A549 (cell line): ENCODE results near the gene PCYT1A. TPM values are rescaled to one million over a fixed set of nuclear protein-coding genes. Genes with fewer than 3 reads are reported as not detected.

Experiments used
- ATAC-seq, 2 experiments: fragments of 200-7000 bp in 1 of 2; fragments of >200 bp in 1 of 2; cut with Nextera tagmentation in 1 of 2; cut with Tn5 transposase in 1 of 2; 3 replicates each; pipeline versions ENCODE4 v1.8.0 to v1.9.1; 2018 to 2020; ENCODE audit warnings: mild to moderate bottlenecking in 1 of 2, moderate library complexity in 1 of 2
- CTCF ChIA-PET: fragments of 300-600 bp; sonication (Branson Sonifier 250); formaldehyde crosslinking; extraction: SDS; loops from one replicate; lab custom pipeline; 2021; ENCODE audit warnings: antibody characterized with exemption, inconsistent platforms; lab: Yijun Ruan, JAX
- POLR2A ChIA-PET: fragments of 350-600 bp; formaldehyde crosslinking; extraction: SDS; loops from one replicate; lab custom pipeline; 2021; ENCODE audit warnings: antibody characterized with exemption, inconsistent platforms; lab: Yijun Ruan, JAX
- DNase-seq, 2 experiments: peaks; one replicate each; pipeline versions ENCODE4 v3.0.0 to v3.0.0-alpha.2; 2011 to 2016; ENCODE audit warnings: low read depth in 1 of 2, low spot score in 1 of 2
- FAIRE-seq: peaks from 2 replicates; lab custom pipeline; 2011; peaks lifted over from hg19 to GRCh38; lab: Jason Lieb, UNC
- H3K27ac ChIP-seq, 2 experiments: fragments of >200 bp; sonication (Bioruptor Twin); formaldehyde crosslinking; 3 replicates each; pipeline ENCODE4 v1.5.1; 2016 to 2017
- H3K4me1 ChIP-seq: fragments of >200 bp; sonication (Bioruptor Twin); formaldehyde crosslinking; 3 replicates; pipeline ENCODE4 v1.6.1; 2016
- H3K4me2 ChIP-seq: fragments of >200 bp; sonication (Bioruptor Twin); formaldehyde crosslinking; 3 replicates; pipeline ENCODE4 v1.6.1; 2016
- H3K4me3 ChIP-seq: fragments of >200 bp; sonication (Bioruptor Twin); formaldehyde crosslinking; 3 replicates; pipeline ENCODE4 v1.5.1; 2016
- H3K9me3 ChIP-seq: fragments of >200 bp; sonication (Bioruptor Twin); formaldehyde crosslinking; 3 replicates; pipeline ENCODE4 v1.6.1; 2016
- CEBPB ChIP-seq, 2 experiments: fragments of >200 bp in 1 of 2; sonication (Bioruptor Twin) in 1 of 2; formaldehyde crosslinking in 1 of 2; IDR thresholded peaks; 2 replicates each; pipeline ENCODE4 v1.6.1; 2012 to 2016
- CHD2 ChIP-seq: fragments of 150-350 bp; IDR thresholded peaks from 2 replicates; pipeline ENCODE4 v1.6.1; 2014; ENCODE audit warnings: low read length; ENCODE audit not compliant: partially characterized antibody
- EP300 ChIP-seq, 2 experiments: fragments of >200 bp; sonication (Bioruptor Twin); formaldehyde crosslinking; IDR thresholded peaks; 2 replicates in 1 of 2; 3 replicates in 1 of 2; pipeline ENCODE4 v1.6.1; 2016 to 2017
- FOXS1 ChIP-seq: fragments of 250-450 bp; sonication (Bioruptor Pico); IDR thresholded peaks from 2 replicates; pipeline ENCODE4 v1.5.0; 2020; ENCODE audit warnings: mild to moderate bottlenecking, moderate library complexity
- GATA3 ChIP-seq: IDR thresholded peaks from 2 replicates; pipeline ENCODE4 v1.6.1; 2012; ENCODE audit warnings: borderline replicate concordance
- HDAC2 ChIP-seq: fragments of 200-600 bp; sonication (generic); IDR thresholded peaks from 2 replicates; pipeline ENCODE4 v1.6.1; 2016
- KDM5A ChIP-seq: fragments of 200-600 bp; sonication (generic); IDR thresholded peaks from 2 replicates; pipeline ENCODE4 v1.6.1; 2016; ENCODE audit warnings: antibody characterized with exemption, mild to moderate bottlenecking
- MYC ChIP-seq: IDR thresholded peaks from 2 replicates; pipeline ENCODE4 v1.6.1; 2012; ENCODE audit warnings: mild to moderate bottlenecking, inconsistent platforms, low read length, improper control_type of control experiment, borderline replicate concordance
- NPAS2 ChIP-seq: fragments of 250-450 bp; sonication (Bioruptor Pico); IDR thresholded peaks from 2 replicates; pipeline ENCODE4 v1.8.0; 2022; ENCODE audit warnings: mild to moderate bottlenecking, moderate library complexity, borderline replicate concordance
- NR3C1 ChIP-seq: fragments of >200 bp; sonication (Bioruptor Twin); formaldehyde crosslinking; IDR thresholded peaks from 3 replicates; pipeline ENCODE4 v1.6.1; 2017
- PBX3 ChIP-seq: IDR thresholded peaks from 2 replicates; pipeline ENCODE4 v1.6.1; 2012
- PHF8 ChIP-seq: fragments of 200-600 bp; sonication (generic); IDR thresholded peaks from 2 replicates; pipeline ENCODE4 v1.6.1; 2016; ENCODE audit warnings: low read depth, mild to moderate bottlenecking, antibody characterized with exemption, moderate library complexity, borderline replicate concordance
- POLR2A ChIP-seq: IDR thresholded peaks from 2 replicates; pipeline ENCODE4 v1.6.1; 2012; ENCODE audit warnings: mild to moderate bottlenecking, low read length
- POLR2AphosphoS2 ChIP-seq: conservative IDR thresholded peaks from 2 replicates; pipeline ENCODE4 v1.6.1; 2012; ENCODE audit warnings: low read length, improper control_type of control experiment, inconsistent platforms
- RARB ChIP-seq: fragments of 250-450 bp; sonication (Bioruptor Pico); IDR thresholded peaks from 2 replicates; pipeline ENCODE4 v1.8.0; 2021; ENCODE audit warnings: mild to moderate bottlenecking, moderate library complexity
- REST ChIP-seq: fragments of 200-600 bp; sonication (generic); IDR thresholded peaks from 2 replicates; pipeline ENCODE4 v1.6.1; 2016; ENCODE audit warnings: antibody characterized with exemption, mild to moderate bottlenecking, moderate library complexity
- RNF2 ChIP-seq: fragments of 200-600 bp; sonication (generic); IDR thresholded peaks from 2 replicates; pipeline ENCODE4 v1.6.1; 2016; ENCODE audit warnings: low read depth, mild to moderate bottlenecking, antibody characterized with exemption, moderate library complexity, borderline replicate concordance
- SREBF2 ChIP-seq: fragments of 450-650 bp; IDR thresholded peaks from 2 replicates; pipeline ENCODE4 v1.6.1; 2014; ENCODE audit warnings: mild to moderate bottlenecking, moderate library complexity
- ZC3H11A ChIP-seq: fragments of 450-650 bp; IDR thresholded peaks from 2 replicates; pipeline ENCODE4 v1.6.1; 2014; ENCODE audit warnings: antibody characterized with exemption, mild to moderate bottlenecking
- ZNF302 ChIP-seq: fragments of 250-450 bp; sonication (Bioruptor Pico); IDR thresholded peaks from 2 replicates; pipeline ENCODE4 v1.9.0; 2021; ENCODE audit warnings: inconsistent platforms, mild to moderate bottlenecking, moderate library complexity
- WGBS: methylation state at CpG from one replicate; pipeline ENCODE4 v1.1.6; 2017; ENCODE audit errors: missing lambda C conversion rate; 5-methylcytosine and 5-hydroxymethylcytosine counted together
- polyA plus RNA-seq, 4 experiments: library from polyadenylated mRNA; depleted of rRNA in 3 of 4; stranded (reverse); fragments of >200 nt; fragmentation: RNase III in 1 of 4; extraction: RNeasy Plus Mini Kit Qiagen cat#74134 plus additional on column Dnase treatment in 1 of 4; gene quantifications; 2 replicates in 3 of 4; 3 replicates in 1 of 4; pipeline ENCODE4 v1.2.3, GENCODE V29; 2011 to 2017
- TF ChIP-seq, protein P1 (sequence below): fragments of >200 bp; sonication (Bioruptor Twin); formaldehyde crosslinking; IDR thresholded peaks from 2 replicates; pipeline ENCODE4 v1.6.1; 2016
- TF ChIP-seq, protein P2 (sequence below): fragments of 450-650 bp; IDR thresholded peaks from 2 replicates; pipeline ENCODE4 v1.6.1; 2014; ENCODE audit warnings: antibody characterized with exemption
- TF ChIP-seq, protein P3 (sequence below): IDR thresholded peaks from 2 replicates; pipeline ENCODE4 v1.6.1; 2012

PCYT1A gene
- polyA plus RNA-seq, 2 of the 4 experiments (the other 2 are of a cell fraction), result 41.9 to 45.4 TPM

DNA sequence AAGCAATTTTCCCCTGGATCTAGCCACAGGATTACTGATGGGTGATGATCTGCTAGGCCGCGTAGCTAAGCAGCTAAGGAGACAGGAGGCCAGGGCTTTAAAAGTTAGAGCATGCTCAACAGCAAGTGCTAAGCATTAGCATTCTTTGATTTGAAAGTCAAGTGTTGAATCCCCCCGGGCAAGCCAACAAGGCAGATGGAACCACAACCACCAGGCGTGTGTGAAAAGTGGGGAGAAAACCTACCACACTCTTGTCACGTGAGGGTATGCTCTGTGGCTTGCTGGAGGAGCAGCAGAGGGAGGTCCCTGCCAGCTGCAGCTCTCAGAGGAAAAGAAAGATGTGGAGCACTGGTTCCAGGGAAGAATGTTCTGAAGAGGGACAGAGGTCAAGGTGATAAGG lies 50.3 kb downstream of the PCYT1A start (continued):
- TF ChIP-seq SREBF2 (no peak), RNF2 (no peak), KDM5A (no peak), ZNF302 (no peak), RARB (CRISPR knock-in tag) (no peak)
- TF ChIP-seq, protein P1, sequence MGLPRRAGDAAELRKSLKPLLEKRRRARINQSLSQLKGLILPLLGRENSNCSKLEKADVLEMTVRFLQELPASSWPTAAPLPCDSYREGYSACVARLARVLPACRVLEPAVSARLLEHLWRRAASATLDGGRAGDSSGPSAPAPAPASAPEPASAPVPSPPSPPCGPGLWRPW, result no peak

- ChIA-PET CTCF (interaction anchor here (1.2 to 1.3 kb wide), 2 partner anchors 9 to 163 kb away, joined by 3 read pairs; no protein-coding TSS in a partner anchor), POLR2A (no interaction called here)
- ATAC-seq (no peak), FAIRE-seq (no peak), DNase-seq (no peak)
- Histone ChIP-seq H3K9me3 (no peaks in the 10 kb centered on the region), H3K4me1 (no peaks in the 10 kb centered on the region), H3K4me3 (no peak overlapping the region), H3K4me2 (no peak overlapping the region), H3K27ac (no peak overlapping the region)
- no peak for TF ChIP-seq PHF8
- TF ChIP-seq ZC3H11A, result no peak
- no peak for TF ChIP-seq EP300 (IDR thresholded peaks at IDR 0.05)
- no peak for TF ChIP-seq REST
- no peak for TF ChIP-seq NR3C1
- TF ChIP-seq, protein P2, sequence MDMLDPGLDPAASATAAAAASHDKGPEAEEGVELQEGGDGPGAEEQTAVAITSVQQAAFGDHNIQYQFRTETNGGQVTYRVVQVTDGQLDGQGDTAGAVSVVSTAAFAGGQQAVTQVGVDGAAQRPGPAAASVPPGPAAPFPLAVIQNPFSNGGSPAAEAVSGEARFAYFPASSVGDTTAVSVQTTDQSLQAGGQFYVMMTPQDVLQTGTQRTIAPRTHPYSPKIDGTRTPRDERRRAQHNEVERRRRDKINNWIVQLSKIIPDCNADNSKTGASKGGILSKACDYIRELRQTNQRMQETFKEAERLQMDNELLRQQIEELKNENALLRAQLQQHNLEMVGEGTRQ, result no peak
- no peak for TF ChIP-seq POLR2A
- no peak for TF ChIP-seq PBX3
- no peak for TF ChIP-seq NPAS2 (CRISPR knock-in tag)
- TF ChIP-seq HDAC2, result no peak
- 94% methylated on average over 8 of the region's 8 CpGs for WGBS
These were observed 51.3 kb downstream of the PCYT1A start for GRCh38 chr3:196236223-196236622.

DNA sequence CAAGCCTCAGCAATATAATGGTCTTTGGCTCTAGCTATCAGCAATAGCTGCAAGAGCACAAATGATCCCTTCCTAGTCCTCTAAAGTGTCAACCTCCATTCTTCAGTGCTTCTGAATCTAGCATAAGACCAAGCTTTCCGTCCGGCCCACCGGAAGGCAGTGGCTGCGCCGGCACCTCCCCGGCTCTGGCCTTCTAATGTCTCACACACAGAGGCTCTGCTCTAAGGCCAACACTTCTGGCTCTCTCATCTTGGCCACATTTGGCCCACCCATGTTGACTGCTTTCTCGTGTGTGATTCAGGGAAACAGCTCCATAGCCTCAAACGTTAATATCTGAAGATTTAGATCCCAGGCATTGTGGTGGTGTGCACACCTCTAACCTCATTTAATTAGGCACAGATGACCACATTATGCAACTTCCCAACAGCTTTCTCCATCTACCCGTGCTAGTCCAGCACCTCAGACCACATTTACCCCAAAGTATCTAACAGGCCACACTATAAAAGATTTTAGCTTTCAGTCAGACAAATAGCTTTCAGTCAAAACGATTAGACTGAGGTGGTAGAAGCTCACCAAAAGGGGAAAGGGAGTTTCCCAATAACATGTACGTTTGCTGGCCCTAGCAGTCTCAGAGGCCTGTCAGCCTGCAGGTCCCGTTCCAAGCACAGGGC lies 51.9 kb downstream of the PCYT1A start:
- ATAC-seq, result no peak
- ChIA-PET POLR2A (interaction anchor here (0.5 kb wide), 1 partner anchor 76 kb away, joined by 3 read pairs; no protein-coding TSS in a partner anchor), CTCF (interaction anchor here (1.2 to 1.5 kb wide), 4 partner anchors 8 to 162 kb away, joined by 3 to 5 read pairs (median 3); no protein-coding TSS in a partner anchor)
- FAIRE-seq, result no peak
- no peak overlapping the region for H3K4me3 ChIP-seq
- H3K4me2 ChIP-seq, result no peak overlapping the region
- no peaks in the 10 kb centered on the region for H3K4me1 ChIP-seq
- no peak for TF ChIP-seq POLR2AphosphoS2
- TF ChIP-seq FOXS1 (CRISPR knock-in tag), result no peak
- TF ChIP-seq CHD2, result no peak
- TF ChIP-seq, protein P3, sequence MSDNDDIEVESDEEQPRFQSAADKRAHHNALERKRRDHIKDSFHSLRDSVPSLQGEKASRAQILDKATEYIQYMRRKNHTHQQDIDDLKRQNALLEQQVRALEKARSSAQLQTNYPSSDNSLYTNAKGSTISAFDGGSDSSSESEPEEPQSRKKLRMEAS, result no peak
- no peak for TF ChIP-seq HDAC2
- TF ChIP-seq PHF8, result no peak
- TF ChIP-seq RNF2, result no peak
- TF ChIP-seq GATA3, result no peak
- no peak for TF ChIP-seq MYC
- TF ChIP-seq CEBPB (IDR thresholded peaks at IDR 0.05), result no peak
- WGBS, result 87% methylated on average over 12 of the region's 12 CpGs
- no peak overlapping the region for H3K27ac ChIP-seq
- DNase-seq, result no peak
- no peaks in the 10 kb centered on the region for H3K9me3 ChIP-seq
